NCI-H187 treated with DMSO at 0.1 percent for 48 hours (cell line): ENCODE data around the gene CSTF3.
"Not testable (repeated sequence)": the region's sequence is repeated elsewhere in the genome, so short reads cannot be mapped to it uniquely, and the experiment has no call there.

Experiments used
- DNase-seq: peaks from one replicate; lab custom pipeline; 2025; lab: John Stamatoyannopoulos, UW

CSTF3 gene

GRCh38 chr11:33160587-33160986 lies 693 bp downstream of the CSTF3 start:
- no peak for DNase-seq

- DNase-seq = no peak
Measured at GRCh38 chr11:33160136-33160535, 1.1 kb downstream of the CSTF3 start.

- DNase-seq = not testable (repeated sequence)
Measured at GRCh38 chr11:33159378-33159867, 1.9 kb downstream of the CSTF3 start.

- no peak for DNase-seq
Measured at GRCh38 chr11:33158596-33159275, 2.5 kb downstream of the CSTF3 start.

GRCh38 chr11:33157103-33158027 lies 3.9 kb downstream of the CSTF3 start:
- no peak for DNase-seq

GRCh38 chr11:33151399-33151798 lies 9.9 kb downstream of the CSTF3 start:
- DNase-seq = no peak

- DNase-seq = no peak
Measured at GRCh38 chr11:33147559-33147958, 13.7 kb downstream of the CSTF3 start.

- no peak for DNase-seq
Measured at GRCh38 chr11:33135768-33136443, 25.4 kb downstream of the CSTF3 start.

GRCh38 chr11:33135216-33135615 lies 26.1 kb downstream of the CSTF3 start:
- DNase-seq = no peak

GRCh38 chr11:33134276-33134675 lies 27.0 kb downstream of the CSTF3 start:
- DNase-seq = no peak

GRCh38 chr11:33133761-33134160 lies 27.5 kb downstream of the CSTF3 start:
- DNase-seq = no peak

- no peak for DNase-seq
Measured at GRCh38 chr11:33132510-33132909, 28.8 kb downstream of the CSTF3 start.

- DNase-seq = no peak
Measured at GRCh38 chr11:33128739-33129138, 32.5 kb downstream of the CSTF3 start.

GRCh38 chr11:33125611-33126010 lies 35.7 kb downstream of the CSTF3 start:
- DNase-seq = no peak

GRCh38 chr11:33125025-33125424 lies 36.3 kb downstream of the CSTF3 start:
- DNase-seq = no peak

- DNase-seq = not testable (repeated sequence)
Measured at GRCh38 chr11:33122696-33123095, 38.6 kb downstream of the CSTF3 start.

- DNase-seq = no peak
Measured at GRCh38 chr11:33116535-33116934, 44.7 kb downstream of the CSTF3 start.

- no peak for DNase-seq
Measured at GRCh38 chr11:33110083-33110482, 51.2 kb downstream of the CSTF3 start.

GRCh38 chr11:33109294-33109895 lies 51.9 kb downstream of the CSTF3 start:
- DNase-seq = no peak

GRCh38 chr11:33103836-33104235 lies 57.4 kb downstream of the CSTF3 start:
- DNase-seq = no peak

GRCh38 chr11:33094157-33094556 lies 67.1 kb downstream of the CSTF3 start:
- DNase-seq = no peak

- DNase-seq = no peak
Measured at GRCh38 chr11:33089776-33090175, 71.5 kb downstream of the CSTF3 start.
